GM19455 (cell line): ENCODE results near the gene CRTAP.
"Not testable (repeated sequence)": the region's sequence is repeated elsewhere in the genome, so short reads cannot be mapped to it uniquely, and the experiment has no call there.

Source experiments
- ATAC-seq: cut with Tn5 transposase; IDR thresholded peaks from one replicate; pipeline ENCODE4 v1.9.1; 2021; ENCODE audit not compliant: unreplicated experiment

CRTAP gene

DNA sequence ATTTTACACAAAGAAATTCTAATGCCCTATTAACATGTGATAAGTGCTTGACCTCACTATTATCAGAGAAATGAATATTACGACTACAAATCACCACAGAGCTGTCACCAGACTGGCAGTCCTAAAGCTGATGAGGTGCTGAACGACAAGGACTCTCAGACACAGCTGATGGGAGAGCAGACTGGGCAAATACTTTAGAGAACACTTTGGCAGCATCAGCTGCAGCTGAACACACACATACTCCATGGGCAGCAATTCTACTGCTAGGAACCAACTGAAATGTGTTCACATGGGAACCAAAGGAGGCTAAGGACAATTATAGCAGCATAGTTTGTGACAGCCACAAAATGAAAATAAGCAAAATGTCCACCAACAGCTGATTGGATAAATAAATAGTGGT, 59.3 kb downstream of the CRTAP start:
- no peak for ATAC-seq

DNA sequence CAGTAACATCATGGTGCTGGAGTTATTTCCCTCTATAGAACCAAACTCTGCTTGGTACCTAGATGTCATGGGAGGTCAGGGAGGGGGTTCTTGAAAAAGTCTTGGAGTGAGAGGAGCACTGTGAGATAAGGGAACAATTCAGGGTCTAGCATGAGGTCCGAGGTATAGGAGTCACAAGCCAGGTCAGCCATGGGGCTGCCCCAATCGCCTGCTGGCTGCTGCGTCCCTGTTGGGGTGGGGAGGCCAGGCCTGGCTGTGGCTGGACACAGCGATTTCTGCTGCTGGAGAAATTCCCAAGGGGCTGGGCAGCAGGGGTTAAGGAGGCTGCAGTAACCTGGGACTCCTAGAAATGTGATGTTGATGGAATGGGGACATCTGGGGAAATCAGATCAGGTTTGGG, 59.9 kb downstream of the CRTAP start:
- ATAC-seq = no peak

- no peak for ATAC-seq
Measured at GRCh38 chr3:33174095-33174494, 60.3 kb downstream of the CRTAP start.

DNA sequence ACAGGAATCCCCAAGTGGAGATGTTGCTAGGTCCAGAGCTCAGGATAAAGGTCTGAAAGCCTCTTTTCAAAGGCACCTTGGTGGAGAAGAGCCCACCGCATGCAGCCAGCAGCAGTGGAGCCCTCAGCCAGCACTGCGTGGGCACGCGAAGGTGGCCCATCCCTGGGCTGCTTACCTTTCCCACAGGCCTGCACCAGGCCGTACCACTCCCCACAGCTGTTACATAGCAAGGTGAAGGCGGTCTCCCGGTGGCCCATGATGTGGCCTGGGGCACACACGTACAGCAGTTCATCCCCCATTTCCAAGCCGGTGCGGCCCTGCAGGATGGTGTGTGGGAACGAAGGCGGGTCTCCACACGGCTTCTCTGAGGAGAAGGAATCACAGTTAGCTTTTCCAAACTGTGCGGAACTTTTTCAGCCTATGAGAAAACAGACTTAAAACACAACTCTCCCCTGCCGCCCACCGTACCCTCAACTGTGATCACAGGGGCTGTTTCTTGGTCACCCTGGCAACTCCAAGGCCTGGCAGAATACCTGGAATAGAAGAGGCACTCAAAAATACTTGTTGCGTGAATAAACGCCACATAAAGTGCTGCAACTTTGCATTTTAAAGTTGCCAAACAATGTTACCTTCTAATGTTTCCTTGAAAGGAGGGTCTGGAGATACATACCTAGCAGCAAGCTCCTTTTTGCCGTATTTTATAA, 61.0 kb downstream of the CRTAP start:
- ATAC-seq = no peak

DNA sequence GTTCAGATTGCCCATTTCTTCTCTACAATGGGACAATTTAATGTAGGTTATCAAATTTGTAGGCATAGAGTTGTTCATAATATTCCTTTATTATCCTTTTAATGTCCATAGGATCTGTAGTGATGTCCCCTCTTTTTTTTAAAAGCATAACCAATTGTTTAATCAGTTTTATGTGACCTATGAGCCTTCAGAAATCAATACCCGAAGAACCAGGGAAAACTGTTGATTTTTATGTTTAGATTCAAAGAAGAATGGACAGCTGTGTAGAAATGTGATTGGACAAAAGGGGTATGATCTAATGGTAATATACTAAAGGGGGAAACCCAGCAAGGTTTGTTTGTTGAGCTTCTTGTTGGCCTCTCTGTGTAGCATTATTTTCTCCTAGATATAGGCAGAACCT, 65.3 kb downstream of the CRTAP start:
- ATAC-seq = no peak

DNA sequence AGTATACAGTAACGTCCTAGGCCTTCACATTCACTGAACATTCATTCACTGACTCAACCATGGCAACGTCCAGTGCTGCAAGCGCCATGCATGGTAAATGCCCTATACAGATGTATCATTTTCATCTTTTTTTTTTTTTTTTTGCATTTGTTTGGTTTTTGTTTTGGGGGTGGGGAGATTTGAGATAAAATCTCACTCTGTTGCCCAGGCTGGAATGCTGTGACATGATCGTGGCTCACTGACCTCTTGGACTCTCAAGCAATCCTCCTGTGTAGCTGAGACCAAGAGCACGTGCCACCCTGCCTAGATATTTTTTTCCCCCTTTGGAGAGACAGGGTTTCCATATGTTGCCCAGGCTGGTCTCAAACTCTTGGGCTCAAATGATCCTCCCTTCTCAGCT, 67.4 kb downstream of the CRTAP start:
- ATAC-seq = no peak

DNA sequence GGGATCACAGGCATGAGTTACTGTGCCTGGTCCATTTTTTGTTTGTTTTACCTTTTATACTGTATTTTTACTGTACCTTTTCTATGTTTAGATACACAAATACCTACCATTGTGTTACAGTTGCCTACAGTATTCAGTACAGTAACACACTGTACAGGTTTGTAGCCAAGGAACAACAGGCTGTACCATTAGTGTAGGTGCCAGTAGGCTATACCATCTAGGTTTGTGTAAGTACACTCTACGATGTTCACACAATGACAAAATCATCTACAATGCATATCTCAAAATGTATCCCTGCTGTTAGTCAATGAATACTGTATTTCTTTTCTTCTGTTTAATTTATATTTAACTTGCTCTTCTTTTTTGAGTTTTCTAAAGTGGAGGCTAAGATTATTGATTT, 67.8 kb downstream of the CRTAP start:
- not testable (repeated sequence) for ATAC-seq

- no peak for ATAC-seq
Measured at GRCh38 chr3:33184863-33185262, 71.0 kb downstream of the CRTAP start.

GRCh38 chr3:33186524-33187367, 72.9 kb downstream of the CRTAP start:
- ATAC-seq = no peak

GRCh38 chr3:33187368-33187634, 73.5 kb downstream of the CRTAP start:
- no peak for ATAC-seq

- ATAC-seq = no peak
Measured at GRCh38 chr3:33194303-33194702, 80.5 kb downstream of the CRTAP start.

- ATAC-seq = no peak
Measured at GRCh38 chr3:33196538-33196937, 82.7 kb downstream of the CRTAP start.
